Esophagus mucosa (tissue), 1 donor: ENCODE results near the gene BLNK. TPM values are rescaled to one million over a fixed set of nuclear protein-coding genes. Genes with fewer than 3 reads are reported as not detected.

Experiments
- ATAC-seq: fragments of 200-7000 bp; cut with Tn5 transposase; one replicate; pipeline ENCODE4 v1.9.1; 2020
- total RNA-seq: library from RNA; stranded (reverse); gene quantifications from one replicate; pipeline ENCODE4 v1.2.4, GENCODE V29; 2023
- donor health status: DM: yes; HTN: yes; CAD: no.

BLNK gene
- total RNA-seq, 1 donor from 2014 or later, result 51.3 TPM

DNA sequence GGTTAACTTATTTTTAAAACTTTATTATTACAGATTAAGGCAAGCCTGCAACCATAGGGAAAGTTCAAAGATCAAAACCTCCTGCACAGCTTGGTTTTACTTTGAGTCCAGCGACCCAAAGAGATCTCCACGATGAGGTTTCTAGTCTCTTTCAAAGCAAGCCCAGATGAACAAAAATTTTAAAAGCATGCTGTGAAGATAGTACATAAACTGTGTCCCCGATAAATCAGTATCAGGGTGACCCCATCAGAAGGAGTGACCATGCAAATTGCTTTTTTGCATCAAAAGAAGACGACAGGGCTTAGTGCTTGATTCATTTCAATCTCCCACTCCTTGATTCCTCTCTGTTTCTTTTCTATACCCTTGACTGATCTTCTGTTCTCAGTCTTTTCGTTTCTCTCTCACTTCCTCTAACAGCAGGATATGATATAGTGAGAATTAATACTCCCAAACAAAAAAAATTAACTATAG, 16.8 kb upstream of the BLNK start:
- peak; percentile 44 for ATAC-seq

- peak; percentile 84 for ATAC-seq
These were observed 16.2 kb upstream of the BLNK start for GRCh38 chr10:96287392-96288105.

- ATAC-seq, result no peak
These were observed 14.0 kb upstream of the BLNK start for GRCh38 chr10:96285331-96285752.

GRCh38 chr10:96283756-96284155, 12.4 kb upstream of the BLNK start:
- ATAC-seq, result no peak

DNA sequence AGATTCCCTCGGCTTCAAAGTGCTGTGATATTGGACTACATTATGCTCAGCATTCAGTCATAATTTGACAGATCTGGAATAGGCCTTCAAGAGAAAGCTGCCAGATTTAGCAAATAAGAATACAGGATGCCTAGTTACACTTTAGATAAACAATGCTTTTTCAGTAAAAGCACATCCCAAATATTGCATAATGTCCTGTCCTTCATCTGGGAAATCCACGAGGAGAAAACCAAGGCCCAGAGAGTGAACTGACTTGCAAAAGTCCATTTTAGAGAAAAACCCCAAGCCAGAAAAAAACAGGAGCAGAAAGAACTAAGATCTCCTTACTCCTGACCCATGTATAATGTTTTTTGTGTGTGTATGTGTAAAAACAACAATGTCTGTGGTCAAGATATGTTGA, 12.0 kb upstream of the BLNK start:
- no peak for ATAC-seq

- ATAC-seq, result no peak
These were observed 10.2 kb upstream of the BLNK start for GRCh38 chr10:96281444-96282029.

GRCh38 chr10:96280859-96281258, 9.5 kb upstream of the BLNK start:
- ATAC-seq, result peak; percentile 44

DNA sequence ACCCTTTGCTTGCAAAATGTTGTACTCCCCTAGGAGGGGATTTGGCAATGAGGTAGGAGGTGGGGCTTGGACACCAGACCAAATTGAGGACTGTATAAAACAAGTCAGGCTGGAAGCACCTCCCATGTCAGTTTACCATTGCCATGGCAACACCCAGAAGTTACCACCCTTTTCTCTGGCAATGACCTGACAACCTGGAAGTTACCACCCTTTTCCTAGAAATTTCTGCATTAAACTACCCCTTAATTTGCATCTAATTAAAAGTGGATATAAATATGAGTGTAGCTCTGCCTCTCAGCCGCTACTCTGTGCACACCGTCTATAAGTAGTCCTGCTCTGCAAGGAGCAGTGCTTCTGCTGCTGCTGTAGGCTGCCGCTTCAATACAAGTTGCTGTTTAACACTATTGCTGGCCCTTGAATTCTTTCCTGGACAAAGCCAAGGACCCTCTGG, 7.8 kb upstream of the BLNK start:
- ATAC-seq, result no peak

- peak; percentile 24 for ATAC-seq
These were observed 5.5 kb upstream of the BLNK start for GRCh38 chr10:96276831-96277230.

GRCh38 chr10:96276426-96276825, 5.1 kb upstream of the BLNK start:
- no peak for ATAC-seq

DNA sequence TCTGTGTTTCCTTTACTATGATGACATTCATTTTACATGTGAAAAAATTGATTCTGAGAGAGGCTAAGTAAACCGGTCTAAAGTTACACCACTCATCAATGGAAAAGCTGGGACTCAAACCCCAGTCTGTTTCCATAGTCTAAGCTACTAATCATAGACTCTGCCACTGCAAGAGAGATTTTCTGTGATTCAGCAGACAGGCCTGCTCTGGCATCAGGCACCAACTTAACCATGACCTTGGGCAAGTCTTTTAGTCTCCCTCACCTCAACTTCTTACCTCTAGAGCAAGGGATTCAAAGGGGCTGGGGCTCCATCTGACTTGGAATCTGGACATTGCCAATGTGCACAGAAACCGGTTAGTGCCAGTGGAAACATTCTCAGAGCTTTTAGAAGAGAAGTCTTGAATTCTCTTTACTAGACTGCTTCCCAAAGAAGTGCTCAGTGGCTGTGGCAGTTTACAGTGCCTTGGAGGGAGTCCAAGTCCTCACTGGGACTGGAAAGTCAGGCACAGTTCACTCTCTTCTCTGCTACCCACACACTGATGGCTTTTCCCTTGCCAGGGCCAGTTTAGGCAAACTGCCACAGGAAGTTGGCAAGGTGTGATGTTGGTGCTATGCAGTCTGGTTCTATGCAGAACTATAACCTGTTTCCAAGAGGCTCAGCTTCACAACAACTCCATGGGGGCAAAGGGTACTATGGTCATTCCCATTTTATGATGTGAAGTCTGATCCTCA, 4.5 kb upstream of the BLNK start:
- peak; percentile 13 for ATAC-seq

DNA sequence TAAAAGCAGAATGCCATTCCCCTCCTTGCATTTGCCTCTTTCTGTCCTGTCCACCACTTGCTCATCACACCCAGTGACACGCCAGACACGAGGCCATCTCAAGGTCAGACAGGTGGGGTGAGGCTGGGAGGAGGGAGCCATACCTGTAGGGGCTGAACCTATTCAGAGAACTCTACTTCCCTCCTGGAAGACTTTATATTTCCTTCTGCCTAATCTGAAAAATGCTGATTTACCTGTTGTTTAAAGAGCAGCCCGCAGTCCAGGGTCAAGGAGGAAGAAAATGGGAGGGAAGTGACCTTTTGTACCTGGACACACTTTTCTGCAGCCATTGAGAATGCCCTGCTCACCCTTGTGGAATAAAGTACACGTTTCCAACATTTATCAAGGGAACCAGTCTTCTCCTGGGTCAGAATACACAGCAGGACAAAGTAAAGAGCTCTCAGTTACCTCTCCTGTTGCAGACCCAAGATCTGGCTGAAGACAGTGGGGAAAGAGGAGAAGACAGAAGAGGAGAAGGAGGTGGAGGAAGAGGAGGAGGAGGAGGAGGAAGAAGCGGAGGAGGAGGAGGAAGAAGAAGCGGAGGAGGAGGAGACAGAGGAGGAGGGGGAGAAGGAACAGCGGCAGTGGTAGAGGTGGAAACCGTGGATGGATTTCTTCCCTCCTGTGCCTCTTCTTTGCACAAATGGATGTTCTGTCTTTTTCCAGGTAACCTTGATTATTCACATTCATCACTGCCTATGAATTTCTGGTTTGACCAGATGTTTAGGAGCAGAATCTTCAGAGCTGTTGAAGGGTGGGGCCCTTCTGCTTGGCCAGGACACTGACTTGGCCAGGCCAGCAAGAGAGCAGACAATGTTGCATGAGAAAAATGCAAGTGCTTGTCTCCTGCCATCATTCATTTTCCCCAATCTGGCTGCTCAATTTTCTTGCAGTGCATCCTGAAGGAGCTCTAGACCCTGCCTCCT, 1.2 kb upstream of the BLNK start:
- peak; percentile 74 for ATAC-seq

DNA sequence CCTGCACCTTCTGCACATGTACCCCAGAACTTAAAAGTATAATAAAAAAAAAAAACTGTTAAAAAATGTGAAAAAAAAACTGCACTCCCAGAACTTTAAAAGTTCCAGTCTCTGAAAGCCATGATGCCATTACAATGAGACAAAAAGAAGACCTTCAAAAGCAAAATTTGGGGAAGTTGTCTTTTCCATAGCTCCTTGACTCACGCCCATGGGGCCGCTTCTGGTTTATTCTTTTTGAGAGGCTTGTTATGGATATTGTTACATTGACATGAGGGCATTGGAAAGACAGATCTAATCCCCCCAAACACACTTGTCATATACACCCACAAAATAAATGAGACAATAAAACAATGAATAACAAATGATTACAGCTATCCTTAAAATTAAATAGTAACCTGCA, 798 bp downstream of the BLNK start:
- no peak for ATAC-seq

DNA sequence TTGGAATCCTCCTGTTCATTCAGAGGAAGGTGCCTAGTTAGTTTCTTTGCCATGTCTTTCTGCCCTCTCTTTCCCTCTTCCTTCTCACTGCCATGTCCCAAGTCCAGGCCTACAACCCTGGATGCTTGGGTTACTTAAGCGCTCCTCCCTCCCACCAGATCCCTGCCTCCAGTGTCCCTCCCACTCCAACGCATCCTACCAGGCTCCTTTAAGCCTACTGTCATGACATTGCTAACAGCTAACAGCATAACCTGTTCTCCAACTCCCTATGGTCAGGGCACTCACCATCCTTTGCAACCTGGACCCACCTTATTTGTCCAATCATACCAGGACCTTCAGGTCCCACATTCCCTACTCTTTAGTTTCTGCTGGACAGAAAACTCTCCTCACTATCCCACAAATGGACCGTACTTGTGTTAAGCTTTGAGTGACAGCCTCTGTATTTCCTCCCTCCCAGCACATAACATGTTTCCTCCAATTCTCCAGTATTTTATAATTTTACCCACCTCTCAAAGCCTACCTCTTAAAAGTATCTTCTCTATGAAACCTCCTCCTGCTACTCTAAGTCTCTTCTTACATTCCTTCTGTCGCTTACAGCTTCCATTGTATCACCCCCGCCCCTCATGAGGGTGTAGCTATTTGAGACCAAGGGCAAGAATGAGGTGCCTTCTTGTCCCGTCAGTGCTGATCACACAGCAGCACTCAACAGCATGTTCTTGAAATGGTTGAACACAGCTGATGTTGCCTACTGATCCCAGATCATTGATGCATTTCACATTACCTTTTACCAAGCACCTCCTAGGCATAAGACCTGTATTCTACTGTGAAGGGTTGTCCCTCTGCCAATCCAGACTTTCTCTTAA, 1.7 kb downstream of the BLNK start:
- peak; percentile 55 for ATAC-seq

DNA sequence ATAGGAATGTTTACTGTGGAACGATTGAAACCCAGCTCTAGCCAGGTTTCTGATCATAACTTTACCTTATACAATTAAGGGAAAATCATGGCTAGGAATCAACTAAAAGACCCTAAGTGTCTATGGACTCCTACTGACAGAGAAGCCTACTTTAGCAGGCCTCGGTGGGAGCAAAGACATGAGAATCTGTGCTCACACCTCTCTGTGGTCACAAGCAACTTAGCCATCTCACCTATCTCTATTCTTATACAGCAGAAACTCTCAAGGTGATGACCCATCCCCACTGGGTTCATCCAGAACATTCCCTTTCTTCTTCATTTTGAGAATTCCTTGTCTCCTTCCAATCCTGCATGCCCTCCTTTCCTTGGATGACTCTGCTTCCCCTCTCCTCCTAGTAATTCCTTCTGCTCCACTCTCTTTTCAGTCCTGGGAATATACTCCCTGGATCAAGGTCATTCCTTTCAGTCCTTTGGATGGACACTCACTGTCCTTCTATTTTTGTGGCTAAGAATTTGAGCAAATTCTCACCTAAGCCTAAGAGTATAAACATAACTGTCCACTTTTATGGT, 2.9 kb downstream of the BLNK start:
- no peak for ATAC-seq

- peak; percentile 88 for ATAC-seq
These were observed 4.1 kb downstream of the BLNK start for GRCh38 chr10:96267234-96267705.

- no peak for ATAC-seq
These were observed 5.1 kb downstream of the BLNK start for GRCh38 chr10:96266118-96266770.

DNA sequence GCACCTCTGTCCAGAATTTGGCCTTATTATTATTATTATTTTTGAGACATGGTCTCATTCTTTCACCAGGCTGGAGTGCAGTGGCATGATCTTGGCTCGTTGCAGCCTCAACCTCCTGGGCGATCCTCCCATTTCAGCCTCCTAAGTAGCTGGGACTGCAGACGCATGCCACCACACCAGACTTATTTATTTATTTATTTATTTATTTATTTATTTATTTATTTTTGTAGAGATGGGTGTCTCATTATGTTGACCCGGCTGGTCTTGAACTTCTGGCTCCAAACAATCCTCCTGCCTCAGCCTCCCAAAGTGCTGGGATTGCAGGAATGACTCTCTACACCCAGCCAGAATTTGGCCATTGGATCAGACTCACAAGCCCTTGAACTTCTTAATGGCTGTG, 6.4 kb downstream of the BLNK start:
- ATAC-seq, result no peak

GRCh38 chr10:96263669-96264068, 7.7 kb downstream of the BLNK start:
- ATAC-seq, result no peak

GRCh38 chr10:96263176-96263575, 8.2 kb downstream of the BLNK start:
- ATAC-seq, result no peak
